ENCODE measurements around the gene RPL38. TPM values are rescaled to one million over a fixed set of nuclear protein-coding genes. Genes with fewer than 3 reads are reported as not detected.

Gene RPL38
- total RNA-seq, 2 experiments from 2014 or later, result 1,434 to 1,464 TPM

DNA sequence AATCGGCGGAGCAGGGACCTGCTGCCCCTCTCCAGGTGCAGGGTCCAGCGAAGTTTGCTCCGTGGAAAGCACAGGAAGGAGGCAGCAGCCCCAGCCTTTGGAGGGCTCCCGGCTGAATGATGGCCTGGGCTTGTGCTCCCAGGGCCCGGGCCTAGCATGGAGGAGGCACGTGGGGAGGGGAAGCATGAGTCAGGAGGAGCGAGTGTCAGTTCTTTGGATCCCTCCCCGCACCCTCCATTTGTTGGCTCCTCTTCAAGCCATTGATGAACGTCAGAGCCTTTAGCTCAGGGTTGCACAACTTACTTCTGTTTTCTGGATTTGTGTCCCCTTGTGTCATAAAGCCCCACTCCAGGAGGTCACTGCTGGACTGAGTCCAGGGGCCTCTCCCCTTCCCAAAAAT, 35.7 kb downstream of the RPL38 start:
- POLR2A ChIA-PET, result no interaction called here
- CTCF ChIA-PET, result no interaction called here

DNA sequence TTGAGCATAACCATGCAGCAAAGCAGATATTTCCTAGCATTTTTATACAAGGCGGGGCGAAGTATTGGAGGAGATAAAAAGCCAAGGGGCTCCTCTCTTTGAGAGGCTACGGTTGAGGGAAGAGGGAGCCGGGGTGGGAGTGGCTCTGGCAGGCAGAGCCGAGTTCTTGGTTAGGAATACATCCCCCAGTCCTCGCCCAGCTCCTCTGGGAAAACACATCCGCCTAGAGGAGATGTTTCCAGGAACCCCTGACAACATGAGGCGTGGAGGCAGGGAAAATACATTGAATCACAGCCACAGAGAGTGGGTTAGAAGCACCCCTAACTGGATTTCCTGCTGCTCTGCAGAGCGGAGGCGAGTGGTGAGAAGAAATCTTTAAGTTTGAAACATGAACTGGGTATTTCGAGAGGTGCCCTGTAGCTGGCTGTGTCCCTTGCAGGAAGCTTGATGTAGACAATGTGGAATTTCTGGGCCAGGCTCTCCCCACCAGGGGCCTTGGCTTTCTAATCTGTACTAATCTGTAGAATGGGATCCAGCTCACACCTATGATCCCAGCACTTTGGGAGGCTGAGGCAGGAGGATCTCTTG, 37.2 kb downstream of the RPL38 start:
- ChIA-PET POLR2A (no interaction called here), CTCF (interaction anchor here (0.9 kb wide), 1 partner anchor 10 kb away, joined by 3 read pairs; no protein-coding TSS in a partner anchor)

DNA sequence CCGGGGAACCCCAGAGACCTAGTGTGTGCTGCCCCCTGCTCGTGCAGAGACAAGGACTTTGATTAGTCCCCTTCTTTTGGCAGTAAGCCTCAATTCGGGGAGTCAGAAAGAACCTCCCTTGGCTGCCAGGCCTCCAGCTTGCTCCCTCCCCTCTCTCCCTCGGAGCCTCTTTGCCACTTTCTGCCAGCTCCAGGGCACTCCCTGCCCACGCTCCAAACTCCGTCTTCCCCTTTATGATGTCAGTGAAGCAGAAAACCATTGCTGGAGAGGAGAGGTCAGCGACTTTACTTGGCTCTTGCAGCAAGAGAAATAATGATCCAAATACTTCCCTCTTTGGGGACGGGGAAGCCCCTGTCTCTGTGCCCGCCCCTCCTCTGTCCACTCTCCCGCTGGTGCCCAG, 38.0 kb downstream of the RPL38 start:
- ChIA-PET CTCF (interaction anchor here (0.6 to 0.9 kb wide), 2 partner anchors 10 to 59 kb away, joined by 3 read pairs; no protein-coding TSS in a partner anchor), POLR2A (no interaction called here)

DNA sequence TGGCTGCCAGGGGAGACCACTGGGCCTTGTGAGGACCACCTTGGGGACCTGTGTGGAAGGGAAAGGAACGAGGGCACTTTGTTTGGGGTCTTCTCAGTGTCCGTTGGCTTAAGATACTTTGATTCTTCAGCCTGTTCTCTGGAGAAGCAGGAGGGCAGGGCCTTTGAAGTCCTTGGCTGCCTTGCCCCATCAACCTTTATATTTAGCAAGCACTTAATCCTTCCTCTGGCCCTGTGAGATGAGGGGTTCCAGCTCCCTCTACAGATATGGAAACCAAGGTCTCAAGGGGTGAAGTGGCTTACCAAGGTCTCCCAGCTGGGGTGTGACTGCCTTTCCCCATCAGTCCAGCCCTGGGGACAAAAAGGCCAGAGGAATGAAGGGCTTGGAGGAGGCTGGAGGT, 38.4 kb downstream of the RPL38 start:
- POLR2A ChIA-PET, result no interaction called here
- CTCF ChIA-PET, result interaction anchor here (0.6 to 0.9 kb wide), 2 partner anchors 9 to 59 kb away, joined by 3 read pairs; no protein-coding TSS in a partner anchor

DNA sequence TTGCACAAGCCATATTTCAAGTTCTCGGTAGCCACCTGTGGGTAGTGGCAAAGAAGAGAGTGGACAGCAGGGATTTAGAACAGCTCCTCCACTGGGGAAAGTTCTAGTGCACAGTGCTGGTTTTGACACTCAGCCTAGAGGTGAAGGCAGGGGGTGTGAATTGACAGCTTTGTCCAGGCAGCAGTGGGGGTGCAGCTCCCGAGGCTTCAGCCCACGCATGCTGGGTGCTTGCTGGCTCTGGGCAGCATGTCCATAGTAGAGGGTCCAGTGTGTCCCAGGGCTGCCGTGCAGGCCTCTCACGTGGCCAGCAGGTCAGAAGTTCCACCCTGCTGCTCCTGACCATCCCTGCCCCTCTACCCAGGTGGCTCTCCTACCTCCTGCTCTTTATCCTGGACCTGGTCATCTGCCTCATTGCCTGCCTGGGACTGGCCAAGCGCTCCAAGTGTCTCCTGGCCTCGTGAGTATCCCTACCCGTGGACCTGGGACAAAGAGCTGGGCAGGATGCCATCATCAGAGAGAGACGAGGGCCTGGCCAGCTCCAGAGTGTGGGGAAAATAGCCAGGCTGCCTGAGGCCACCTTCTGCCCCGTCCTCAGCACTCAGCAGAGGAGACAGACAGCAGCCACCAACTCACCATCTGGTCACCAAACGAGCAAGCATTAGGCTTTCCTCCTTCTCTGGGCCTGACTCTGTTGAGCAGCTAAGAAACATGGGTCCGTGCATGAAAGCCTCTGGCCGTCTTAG, 39.7 kb downstream of the RPL38 start:
- POLR2A ChIA-PET, result no interaction called here
- CTCF ChIA-PET, result no interaction called here

DNA sequence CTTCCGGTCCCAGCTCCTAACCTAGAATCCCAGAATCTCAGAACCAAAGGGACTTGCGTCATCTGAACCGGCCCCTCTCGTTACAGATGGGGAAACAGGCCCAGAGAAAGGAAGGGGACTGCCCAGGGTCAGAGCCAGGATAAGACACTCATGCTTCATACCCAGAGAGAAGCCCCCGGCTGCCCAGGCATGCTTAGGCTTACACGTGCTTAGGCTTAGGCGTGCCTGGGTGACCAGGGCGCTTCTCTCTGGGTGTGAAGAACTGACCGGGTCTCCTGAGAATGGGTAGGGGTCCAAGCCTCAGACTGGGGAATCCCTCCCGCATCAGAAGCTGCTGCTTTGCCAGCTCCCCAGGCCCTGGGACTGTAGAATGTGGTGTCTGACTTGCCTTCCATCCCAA, 40.6 kb downstream of the RPL38 start:
- ChIA-PET POLR2A (no interaction called here), CTCF (no interaction called here)

DNA sequence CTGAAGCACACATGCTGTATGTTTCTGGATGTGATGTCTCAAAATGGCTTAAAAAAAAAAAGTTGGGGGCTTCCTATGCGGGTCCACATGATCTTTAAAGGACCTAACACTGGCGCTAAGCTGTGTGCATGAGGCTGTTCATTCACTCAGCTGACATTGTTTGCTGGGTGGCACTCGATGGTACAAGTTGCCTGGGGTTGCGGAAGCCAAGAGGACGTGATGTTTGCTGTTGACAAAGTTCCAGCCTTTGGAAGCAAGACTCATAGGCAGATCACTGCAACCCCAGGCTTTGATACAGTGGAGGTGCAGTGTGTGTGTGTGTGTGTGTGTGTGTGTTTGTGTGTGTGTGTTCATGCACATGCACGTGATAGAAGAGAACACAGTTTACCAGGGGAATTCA, 41.1 kb downstream of the RPL38 start:
- ChIA-PET CTCF (no interaction called here), POLR2A (no interaction called here)

DNA sequence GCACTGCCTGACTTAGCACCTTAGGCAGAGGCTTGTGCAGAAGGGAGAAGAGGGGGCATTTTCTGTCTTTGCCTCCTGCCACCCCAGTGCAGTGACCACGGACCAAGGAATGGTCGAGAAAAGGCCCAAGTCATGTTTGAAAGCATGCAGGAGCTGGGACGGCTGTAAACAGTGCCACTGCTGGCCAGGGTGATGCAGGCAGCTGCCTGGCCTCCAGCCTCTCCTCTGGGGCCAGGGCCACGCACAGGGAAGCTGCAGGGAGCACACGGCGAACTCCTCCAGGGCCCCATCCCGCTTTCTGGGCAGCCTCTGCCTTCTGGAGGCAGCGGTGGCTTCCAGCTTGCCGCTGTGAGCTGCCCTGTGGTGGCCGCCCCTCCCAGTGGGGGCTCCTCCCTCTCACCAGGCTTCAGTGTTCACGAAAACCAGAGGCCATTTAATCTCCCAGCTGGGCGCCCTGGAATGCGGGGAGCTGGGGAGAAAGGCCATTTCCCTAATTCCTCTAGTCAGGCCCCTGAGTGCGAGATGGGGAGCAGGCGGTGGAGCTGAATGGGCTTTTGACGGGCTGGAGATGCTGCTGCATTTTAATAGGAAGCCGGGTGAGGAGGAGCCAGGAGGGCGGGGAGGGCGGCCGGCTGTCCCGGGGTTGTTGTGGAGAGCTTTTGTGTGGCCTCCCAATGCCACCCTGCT, 41.8 kb downstream of the RPL38 start:
- CTCF ChIA-PET, result interaction anchor here (1.1 kb wide), 1 partner anchor 116 kb away, joined by 3 read pairs; the partner anchor contains the start of gene BTBD17
- POLR2A ChIA-PET, result no interaction called here

DNA sequence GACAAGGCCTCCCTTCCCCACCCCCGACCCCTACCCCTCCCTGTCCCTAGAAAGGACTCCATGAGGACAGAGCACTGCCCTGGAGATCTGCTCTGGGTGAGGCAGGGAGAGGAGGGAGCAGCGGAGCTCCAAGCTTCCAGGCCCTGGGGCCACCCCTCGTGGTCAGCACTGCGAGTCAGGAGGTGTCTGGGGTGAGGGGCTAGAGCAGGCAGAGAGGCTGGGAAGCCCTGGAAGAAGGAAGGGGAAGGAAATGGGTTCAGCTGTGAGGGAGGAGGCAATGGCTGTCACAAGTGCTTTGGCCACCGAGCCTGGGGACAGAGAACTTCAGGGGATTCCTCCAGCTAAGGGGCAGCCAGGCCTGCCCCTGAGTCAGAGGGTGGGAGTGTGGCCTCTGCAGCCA, 42.4 kb downstream of the RPL38 start:
- ChIA-PET POLR2A (no interaction called here), CTCF (interaction anchor here (1.1 kb wide), 1 partner anchor 116 kb away, joined by 3 read pairs; the partner anchor contains the start of gene BTBD17)

DNA sequence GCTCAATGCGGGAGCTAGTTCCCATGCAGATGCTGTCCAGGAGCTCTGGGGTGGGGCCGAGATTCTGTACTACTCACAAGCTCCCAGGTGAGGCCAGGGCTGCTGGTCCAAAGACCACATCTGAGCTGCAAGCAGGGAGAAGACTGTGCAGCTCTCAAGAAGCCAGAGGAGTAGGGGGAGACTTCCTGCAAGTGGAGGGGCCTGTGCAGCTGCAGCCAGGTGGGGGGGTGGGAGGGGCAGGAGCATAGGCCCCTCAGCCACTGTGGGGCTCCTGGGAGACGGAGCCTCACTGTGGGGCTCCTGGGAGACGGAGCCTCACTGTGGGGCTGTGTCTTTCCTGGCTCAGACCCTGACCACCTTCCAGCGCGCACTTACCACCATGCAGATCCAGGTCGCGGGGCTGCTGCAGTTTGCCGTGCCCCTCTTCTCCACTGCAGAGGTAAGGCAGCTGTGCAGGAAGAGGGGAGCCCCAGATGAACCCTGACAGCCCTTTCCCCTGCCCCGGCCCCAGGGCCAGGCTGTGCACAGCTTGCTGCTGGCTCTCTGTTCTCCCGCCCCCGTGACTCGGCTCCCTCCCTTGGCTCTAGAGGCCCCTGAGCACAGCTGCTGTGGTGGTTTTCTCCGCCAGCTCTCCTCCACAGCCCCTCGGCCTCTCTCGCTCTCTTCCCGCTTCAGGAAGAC, 46.3 kb downstream of the RPL38 start:
- POLR2A ChIA-PET, result no interaction called here
- CTCF ChIA-PET, result no interaction called here

DNA sequence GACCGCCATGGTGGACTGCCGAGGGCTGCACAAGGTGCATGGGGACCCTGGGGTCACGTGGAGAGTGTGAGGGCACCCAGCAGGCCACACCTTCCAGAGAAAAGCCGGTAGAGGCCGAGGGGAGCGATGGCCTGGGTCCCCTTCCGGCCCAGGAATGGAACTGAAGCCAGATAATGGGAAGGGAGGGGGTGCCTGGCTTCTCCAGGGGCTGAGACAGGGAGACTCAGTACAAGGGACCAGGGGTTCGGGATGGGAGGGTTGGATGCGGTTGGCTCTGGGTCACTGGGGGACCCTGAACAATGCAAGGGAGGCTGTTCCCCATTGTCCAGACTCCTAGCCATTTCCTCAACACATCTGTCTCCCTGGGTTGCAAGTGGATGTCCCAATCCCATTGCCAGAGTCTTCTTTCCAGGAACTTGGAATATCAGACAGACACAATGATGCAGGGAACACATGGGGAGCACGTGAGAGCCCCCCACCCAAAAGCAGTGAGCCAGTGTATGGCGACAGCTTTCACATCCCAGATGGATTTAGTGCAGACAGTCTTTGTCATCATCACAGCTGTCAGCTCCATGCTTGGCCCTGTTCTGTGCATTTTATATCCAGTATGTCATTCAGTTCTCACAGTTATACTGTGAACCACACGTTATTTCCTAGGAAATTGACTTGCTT, 47.0 kb downstream of the RPL38 start:
- CTCF ChIA-PET, result interaction anchor here (0.7 kb wide), 1 partner anchor 9 kb away, joined by 3 read pairs; no protein-coding TSS in a partner anchor
- POLR2A ChIA-PET, result no interaction called here

DNA sequence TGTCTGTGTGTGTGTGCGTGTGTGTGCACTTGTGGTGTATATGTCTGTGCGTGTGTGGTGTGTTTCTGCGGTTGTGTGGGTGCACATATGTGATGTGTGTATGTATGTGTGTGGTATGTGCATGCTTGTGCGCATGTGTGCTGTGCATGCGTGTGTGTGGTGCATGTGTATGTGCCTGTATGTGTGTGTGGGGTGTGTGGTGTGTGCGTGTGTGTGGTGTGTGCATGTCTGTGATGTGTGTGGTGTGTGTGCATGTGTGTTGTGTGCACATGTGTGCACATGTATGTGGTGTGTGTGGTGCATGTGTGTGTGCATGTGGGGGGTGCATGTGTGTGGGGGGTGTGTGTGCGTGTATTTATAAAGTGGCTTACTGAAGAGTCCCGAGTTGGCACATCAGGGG, 47.6 kb downstream of the RPL38 start:
- CTCF ChIA-PET, result interaction anchor here (0.7 kb wide), 1 partner anchor 10 kb away, joined by 3 read pairs; no protein-coding TSS in a partner anchor
- POLR2A ChIA-PET, result no interaction called here

DNA sequence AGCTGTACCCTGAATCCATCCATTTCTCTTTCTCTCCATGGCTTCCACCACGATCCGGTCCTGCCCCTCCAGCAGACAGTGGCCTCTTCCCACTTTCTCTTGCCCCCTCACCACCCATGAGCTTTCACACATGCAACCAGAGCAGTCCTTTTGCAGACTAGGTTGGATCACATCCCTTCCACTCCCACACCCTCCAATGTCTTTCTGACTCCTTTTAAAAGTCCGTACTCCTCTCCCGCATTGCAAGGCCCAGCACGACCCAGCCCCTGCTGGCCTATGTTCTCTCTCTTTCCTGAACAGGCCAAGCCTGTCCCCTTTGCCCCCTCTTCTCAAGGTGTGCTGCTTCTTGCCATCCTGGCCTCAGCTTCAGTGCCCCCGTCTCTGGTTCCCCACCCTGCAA, 48.1 kb downstream of the RPL38 start:
- CTCF ChIA-PET, result interaction anchor here (0.7 kb wide), 1 partner anchor 10 kb away, joined by 3 read pairs; no protein-coding TSS in a partner anchor
- POLR2A ChIA-PET, result interaction anchor here (0.5 kb wide), 1 partner anchor 45 kb away, joined by 9 read pairs; no protein-coding TSS in a partner anchor

DNA sequence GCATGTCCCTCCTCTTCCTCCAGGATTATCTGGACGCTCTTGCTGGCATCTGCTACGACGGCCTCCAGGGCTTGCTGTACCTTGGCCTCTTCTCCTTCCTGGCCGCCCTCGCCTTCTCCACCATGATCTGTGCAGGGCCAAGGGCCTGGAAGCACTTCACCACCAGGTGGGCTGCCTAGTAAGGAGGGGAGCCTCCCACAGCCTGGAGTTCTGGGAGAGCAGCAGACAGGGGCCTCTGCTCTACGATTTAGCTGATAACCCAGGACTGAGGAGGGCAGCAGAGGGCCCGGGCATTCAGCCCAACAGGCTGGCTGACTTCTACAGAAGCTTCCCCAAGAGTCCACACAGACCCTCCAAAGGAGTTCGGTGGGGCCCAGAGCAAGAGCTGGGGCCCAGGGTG, 48.7 kb downstream of the RPL38 start:
- POLR2A ChIA-PET, result interaction anchor here (0.6 kb wide), 1 partner anchor 238 kb away, joined by 3 read pairs; no protein-coding TSS in a partner anchor
- CTCF ChIA-PET, result no interaction called here

DNA sequence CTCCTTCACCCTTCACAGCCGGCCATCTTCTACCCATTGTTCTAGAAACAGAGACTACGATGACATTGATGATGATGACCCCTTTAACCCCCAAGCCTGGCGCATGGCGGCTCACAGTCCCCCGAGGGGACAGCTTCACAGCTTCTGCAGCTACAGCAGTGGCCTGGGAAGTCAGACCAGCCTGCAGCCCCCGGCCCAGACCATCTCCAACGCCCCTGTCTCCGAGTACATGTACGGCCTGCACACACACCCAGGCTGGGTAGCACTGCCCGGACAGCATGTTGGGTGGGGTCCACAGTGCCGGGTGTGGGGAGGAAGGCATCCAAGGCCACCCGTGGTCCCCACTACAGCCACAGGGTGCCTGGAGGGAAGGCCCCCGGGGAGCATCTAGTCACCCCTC, 49.6 kb downstream of the RPL38 start:
- CTCF ChIA-PET, result no interaction called here

DNA sequence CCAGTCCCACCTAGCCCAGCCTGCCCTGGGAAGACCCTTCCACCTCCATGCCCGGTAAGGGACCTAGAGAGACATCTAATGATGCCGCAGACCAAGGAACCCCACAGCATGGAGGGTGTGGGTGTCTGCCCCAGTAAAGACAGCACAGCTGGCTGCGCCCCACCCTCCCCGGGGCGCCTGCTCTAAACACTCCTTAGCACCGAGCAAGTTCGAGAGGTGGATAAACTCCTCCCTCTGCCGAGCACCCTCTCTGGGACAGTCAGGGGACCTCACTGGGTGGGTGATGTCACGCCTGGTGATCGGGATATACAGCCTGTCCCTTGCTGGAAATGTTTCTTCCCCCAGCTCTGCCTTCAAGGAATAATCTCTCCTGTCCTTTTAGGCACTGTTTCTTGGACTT, 53.8 kb downstream of the RPL38 start:
- CTCF ChIA-PET, result no interaction called here
- POLR2A ChIA-PET, result no interaction called here

More for the DNA sequence above, 49.6 kb downstream of the RPL38 start:
- POLR2A ChIA-PET, result interaction anchor here (0.6 kb wide), 1 partner anchor 238 kb away, joined by 3 read pairs; no protein-coding TSS in a partner anchor

DNA sequence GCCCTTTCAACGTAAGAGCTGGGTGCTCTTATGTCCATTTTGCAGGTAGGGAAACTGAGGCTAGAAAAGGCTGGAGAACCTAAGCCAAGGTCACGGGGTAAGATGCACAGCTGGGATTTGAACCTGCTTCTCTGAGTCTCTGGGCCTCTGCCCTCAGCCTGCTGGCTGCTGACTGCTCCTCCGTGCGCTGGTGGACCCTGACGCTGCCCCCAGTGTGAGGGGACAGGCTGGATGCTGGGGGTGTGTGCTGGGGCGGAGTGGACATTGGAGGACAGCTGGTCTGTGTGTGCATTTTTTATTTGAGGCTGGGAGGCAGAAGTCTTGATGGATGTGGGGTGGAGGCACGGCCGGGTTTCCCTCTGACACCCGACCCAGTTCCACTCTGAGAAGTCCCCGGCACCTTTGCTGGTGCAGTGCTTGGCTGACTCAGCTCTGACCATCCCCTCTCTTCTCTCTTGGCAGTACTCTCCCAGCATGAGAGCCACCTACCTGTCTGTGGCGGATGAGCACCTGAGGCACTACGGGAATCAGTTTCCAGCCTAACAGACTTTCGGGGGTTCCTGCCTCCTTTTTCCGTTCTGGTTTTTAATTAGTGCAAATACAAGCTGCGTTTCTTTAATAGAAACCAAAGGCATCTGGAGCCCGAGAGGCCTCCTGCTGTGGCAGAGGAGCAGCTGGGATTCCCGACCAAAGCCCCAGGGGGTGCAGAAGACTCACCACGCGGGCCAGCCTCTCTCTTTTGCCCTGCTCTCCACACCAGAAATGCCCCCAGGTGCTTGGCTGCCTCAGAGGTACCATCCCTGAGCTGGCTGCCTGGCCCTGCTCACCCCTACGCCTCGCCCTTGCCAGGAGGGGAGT, 56.4 kb downstream of the RPL38 start:
- POLR2A ChIA-PET, result no interaction called here
- CTCF ChIA-PET, result no interaction called here

Measured in activated CD8-positive, alpha-beta memory T cell treated with anti-CD3 and anti-CD28 coated beads for 36 hours (primary cell).